ENCODE data around the gene LRRK1. TPM values are rescaled to one million over a fixed set of nuclear protein-coding genes. Genes with fewer than 3 reads are reported as not detected.

The LRRK1 gene
- total and polyA plus RNA-seq, 2 of the 13 experiments (the other 11 are each of a cell fraction or from before 2014, with no cell fraction given) = 0.13 to 1.2 TPM

GRCh38 chr15:101017093-101017754 is 98.1 kb downstream of the LRRK1 start:
- ATAC-seq (peak; percentile 78), FAIRE-seq (no peak), DNase-seq (ENCODE audit: low spot score) (no peak)
- CTCF ChIA-PET (ENCODE audit: low intra/inter-chr PET ratio, low total read pairs) = interaction anchor here (4.6 kb wide), 1 partner anchor 241 kb away, joined by 72 read pairs; no protein-coding TSS in a partner anchor
- intact Hi-C loops (cut with micrococcal nuclease; ENCODE audit: unreplicated experiment) (loop anchor here (2.0 kb wide), 1 partner anchor 52 kb away; no protein-coding TSS in a partner anchor), in situ Hi-C loops (cut with HindIII; ENCODE audit: extremely low pct_ligation_motif_present, low pct_unique_long_range_greater_than_20kb) (loop anchor here (5.0 to 25.0 kb wide), 3 partner anchors 50 to 355 kb away; no protein-coding TSS in a partner anchor)
- no peaks in the 10 kb centered on the region for H3K9me3 ChIP-seq (ENCODE audit: low read length)
- no peak overlapping the region for H3K27ac ChIP-seq (ENCODE audit: extremely low read length, insufficient read depth, low read length)
- POLR2A ChIA-PET = no interaction called here
- H3K36me3 ChIP-seq (replicated peaks in 1 of 2; ENCODE audit: control insufficient read depth in 1 of 2, insufficient read depth in 2 of 2, low read length in 2 of 2) = no peaks in the 10 kb centered on the region
- H3K4me1 ChIP-seq (ENCODE audit: insufficient read depth, low read length) = peaks cover 20% of the 10 kb centered on the region
- H3K27me3 ChIP-seq (ENCODE audit: control insufficient read depth in 1 of 2, insufficient read depth in 2 of 2, low read length in 2 of 2) = peaks cover 8 to 61% of the 10 kb centered on the region in 2 experiments; a peak in 4 of 5 replicates
- no peak overlapping the region for H2AFZ ChIP-seq (ENCODE audit: low read length)
- 54% methylated on average over 18 of the region's 18 CpGs for WGBS (ENCODE audit: low lambda C conversion rate)
- H4K20me1 ChIP-seq (ENCODE audit: insufficient read depth, low read length) = no peaks in the 10 kb centered on the region
- H3K4me3 ChIP-seq (replicated peaks in 1 of 3; ENCODE audit: insufficient read depth in 1 of 3, low read depth in 2 of 3, low read length in 3 of 3) = no peak overlapping the region
- BruUV-seq (replicated peaks) = no TSS peak
- H3K4me2 ChIP-seq (ENCODE audit: low read depth, low read length) = no peak overlapping the region
- H3K9ac ChIP-seq (ENCODE audit: insufficient read depth, low read depth, low read length) = no peak overlapping the region
- H3K79me2 ChIP-seq (ENCODE audit: insufficient read depth, low read length) = no peaks in the 10 kb centered on the region
- TF ChIP-seq RXRA (CRISPR knock-in tag; IDR thresholded peaks at IDR 0.05) (no peak), ZNF564 (CRISPR knock-in tag; IDR thresholded peaks at IDR 0.05) (no peak), TAF1 (CRISPR knock-in tag; IDR thresholded peaks at IDR 0.05) (no peak), SPEN (CRISPR knock-in tag; IDR thresholded peaks at IDR 0.05; ENCODE audit: low read depth) (0 out of 2 replicates have a peak, but pooled peaks have one; percentile 15), ZNF451 (CRISPR knock-in tag; IDR thresholded peaks at IDR 0.05) (no peak), SAP130 (CRISPR knock-in tag; IDR thresholded peaks at IDR 0.05; ENCODE audit: low read depth) (peak; percentile 17; the same call in 1 of the 2 replicates), ISL2 (CRISPR knock-in tag; IDR thresholded peaks at IDR 0.05) (no peak), NFE2L1 (CRISPR knock-in tag; IDR thresholded peaks at IDR 0.05; ENCODE audit: borderline replicate concordance) (no peak), ZNF333 (CRISPR knock-in tag; IDR thresholded peaks at IDR 0.05; ENCODE audit: borderline replicate concordance) (no peak), ZNF674 (CRISPR knock-in tag; IDR thresholded peaks at IDR 0.05; ENCODE audit: low read depth) (no peak), HINFP (CRISPR knock-in tag; IDR thresholded peaks at IDR 0.05; ENCODE audit: low read depth) (no peak), CTCF (CRISPR knock-in tag; IDR thresholded peaks at IDR 0.05) (peak; percentile 69), ZNF562 (CRISPR knock-in tag; IDR thresholded peaks at IDR 0.05; ENCODE audit: borderline replicate concordance) (no peak), HNF4G (IDR thresholded peaks at IDR 0.05; ENCODE audit: borderline replicate concordance, low read depth, low read length) (no peak), HNF4G (CRISPR knock-in tag; IDR thresholded peaks at IDR 0.05; ENCODE audit: borderline replicate concordance, low read depth) (no peak), LCORL (IDR thresholded peaks at IDR 0.05) (no peak), LCORL (CRISPR knock-in tag; IDR thresholded peaks at IDR 0.05) (no peak), ZGPAT (CRISPR knock-in tag; IDR thresholded peaks at IDR 0.05) (no peak)
